Stimulated activated CD4-positive, alpha-beta T cell treated with anti-CD3 and anti-CD28 coated beads, Interleukin-12 subunit alpha, Interleukin-12 subunit beta, amount 100 ng/mL, for 48 hours (primary cell): ENCODE measurements around the gene DDX43.
A peak's percentile ranks its signal among the peaks of the same experiment; 100 is the strongest.
"Not testable (repeated sequence)": the region's sequence is repeated elsewhere in the genome, so short reads cannot be mapped to it uniquely, and the experiment has no call there.

Source experiments
- DNase-seq, 3 donors: peaks; one replicate each; pipeline ENCODE4 v3.0.0-alpha.2; 2020; ENCODE audit warnings: low read depth in 2 of 3, low spot score in 1 of 3

Gene DDX43

DNA sequence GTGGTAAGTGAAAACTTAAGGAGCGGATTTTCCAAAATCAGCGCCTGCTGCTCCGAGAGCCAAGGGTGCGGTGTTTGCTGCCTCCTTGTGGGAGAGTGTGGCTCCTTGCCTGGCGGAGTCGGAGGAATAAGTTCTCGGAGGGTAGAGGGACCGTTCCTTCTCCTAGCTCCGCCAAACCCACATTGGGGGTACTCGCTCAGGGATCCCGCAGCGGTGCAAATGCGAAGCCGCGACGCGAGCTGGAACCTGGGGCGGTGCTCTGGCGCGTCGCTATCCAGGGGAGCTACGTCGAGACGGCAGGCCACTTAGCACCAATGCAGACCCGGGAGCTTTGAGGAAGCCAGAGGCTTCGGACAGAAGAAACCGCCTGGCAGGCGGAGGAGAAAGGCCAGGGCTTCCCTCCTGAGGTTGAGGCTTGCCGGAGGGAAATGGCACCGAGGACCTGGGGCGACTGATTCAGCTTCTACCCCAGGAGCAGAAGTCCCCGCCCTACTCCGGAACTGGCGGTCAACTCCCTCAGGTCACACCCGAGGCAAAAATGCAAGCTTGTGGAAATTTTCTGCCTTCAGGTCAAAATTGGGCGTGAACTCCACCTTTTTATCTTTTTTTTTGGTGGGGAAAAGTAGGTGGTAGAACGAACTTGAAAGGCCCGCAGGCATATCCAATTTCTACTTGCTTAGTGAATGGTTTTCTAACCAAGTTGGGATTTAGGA lies 5.7 kb upstream of the DDX43 start:
- DNase-seq = peak; percentile 7 to 44 (median 32)

DNA sequence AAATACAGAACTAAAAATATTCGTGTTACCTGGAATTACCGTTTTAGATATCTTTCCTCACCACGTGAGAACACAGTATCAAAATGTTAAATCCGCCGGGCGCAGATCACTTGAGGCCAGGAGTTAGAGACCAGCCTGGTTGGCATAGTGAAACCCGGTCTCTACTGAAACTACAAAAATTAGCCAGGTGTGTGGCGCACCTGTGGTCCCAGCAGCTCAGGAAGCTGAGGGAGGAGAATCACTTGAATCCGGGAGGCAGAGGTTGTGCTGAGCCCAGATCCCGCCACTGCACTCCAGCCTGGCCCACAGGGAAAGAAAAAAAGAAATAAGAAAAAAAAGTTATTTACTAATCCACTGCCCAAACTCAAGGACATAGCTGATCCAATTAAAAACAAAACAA lies 4.8 kb upstream of the DDX43 start:
- no peak for DNase-seq

DNA sequence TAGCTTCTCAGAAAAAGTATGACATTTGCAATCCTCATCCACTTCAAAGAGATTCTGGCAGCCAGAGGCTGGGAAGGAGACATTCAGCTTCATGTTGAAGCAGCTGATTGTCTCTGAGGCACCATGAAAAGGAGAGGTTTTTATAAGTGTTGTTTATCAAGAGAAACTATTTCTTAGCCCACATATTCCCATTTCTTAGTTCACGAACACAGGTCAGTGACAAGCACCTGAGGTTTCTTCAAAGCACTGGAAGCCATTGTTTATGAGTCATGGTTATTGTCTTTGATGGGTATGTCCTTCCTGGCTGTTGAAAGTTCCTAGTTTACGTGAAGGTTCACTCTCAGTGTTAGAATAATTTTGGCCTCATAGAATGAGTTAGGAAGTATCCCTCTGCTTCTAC lies 3.0 kb upstream of the DDX43 start:
- no peak for DNase-seq

DNA sequence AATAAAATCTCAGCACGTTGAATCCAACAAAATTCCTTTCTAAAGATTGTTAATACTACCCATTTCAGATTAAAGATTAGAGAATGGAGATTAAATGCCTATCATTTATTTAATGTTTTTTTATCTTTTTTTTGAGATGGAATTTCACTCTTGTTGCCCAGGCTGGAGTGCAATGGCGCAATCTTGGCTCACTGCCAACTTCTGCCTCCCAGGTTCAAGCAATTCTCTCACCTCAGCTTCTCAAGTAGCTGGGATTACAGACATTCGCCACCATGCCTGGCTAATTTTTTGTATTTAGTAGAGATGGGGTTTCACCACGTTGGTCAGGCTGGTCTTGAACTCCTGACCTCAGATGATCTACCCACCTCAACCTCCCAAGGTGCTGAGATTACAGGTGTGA lies 2.4 kb upstream of the DDX43 start:
- not testable (repeated sequence) for DNase-seq

DNA sequence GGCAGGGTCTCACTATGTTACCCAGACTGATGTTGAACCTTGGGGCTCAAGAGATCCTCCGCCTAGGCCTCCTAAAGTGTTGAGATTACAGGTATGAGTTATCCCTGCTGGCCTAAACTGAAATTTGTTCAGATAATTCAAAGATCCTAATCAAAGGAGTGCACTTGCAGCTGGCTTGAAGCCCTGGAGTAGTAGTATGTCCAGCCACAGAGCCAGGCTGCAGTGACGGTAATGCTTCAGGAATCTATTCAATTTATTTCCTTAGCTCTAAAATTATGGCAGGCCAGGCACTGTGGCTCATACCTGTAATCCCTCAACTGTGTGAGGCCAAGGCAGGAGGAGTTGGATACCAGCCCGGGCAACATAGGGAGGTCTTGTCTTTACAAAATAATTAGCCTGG lies 1.4 kb upstream of the DDX43 start:
- DNase-seq = no peak

DNA sequence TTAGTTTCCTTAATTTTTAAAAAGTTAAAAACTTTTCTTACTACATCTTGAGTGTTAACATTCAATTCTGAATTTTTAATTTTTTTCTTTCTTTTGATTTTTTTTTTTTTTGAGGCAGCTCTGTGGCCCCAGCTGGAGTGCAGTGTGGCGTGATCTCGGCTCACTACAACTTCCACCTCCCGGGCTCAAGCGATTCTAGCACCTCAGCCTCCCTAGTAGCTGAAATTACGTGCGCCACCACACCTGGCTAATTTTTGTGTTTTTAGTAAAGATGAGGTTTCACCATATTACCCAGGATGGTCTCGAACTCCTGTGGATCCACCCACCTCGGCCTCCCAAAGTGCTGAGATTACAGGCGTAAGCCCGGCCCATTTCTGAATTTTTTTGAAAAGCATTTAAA lies 1.2 kb downstream of the DDX43 start:
- no peak for DNase-seq

DNA sequence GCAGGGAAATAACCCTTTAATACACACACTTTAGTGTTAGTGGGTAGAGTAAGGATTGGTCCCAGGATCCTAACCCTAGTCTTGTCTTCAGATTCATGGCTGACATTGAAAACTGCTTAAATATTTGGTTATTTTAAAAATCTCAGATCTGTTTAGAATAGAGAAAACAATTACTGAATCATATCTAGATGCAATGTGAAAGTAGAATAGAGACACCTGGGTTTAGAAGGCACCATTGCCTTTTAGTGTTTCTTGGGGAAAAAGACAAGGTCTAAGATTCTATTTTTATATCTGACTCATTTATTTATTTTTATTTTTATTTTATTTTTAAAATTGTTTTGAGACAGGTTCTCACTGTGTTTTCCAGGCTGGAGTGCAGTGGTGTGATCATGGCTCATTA lies 6.0 kb downstream of the DDX43 start:
- DNase-seq = no peak

DNA sequence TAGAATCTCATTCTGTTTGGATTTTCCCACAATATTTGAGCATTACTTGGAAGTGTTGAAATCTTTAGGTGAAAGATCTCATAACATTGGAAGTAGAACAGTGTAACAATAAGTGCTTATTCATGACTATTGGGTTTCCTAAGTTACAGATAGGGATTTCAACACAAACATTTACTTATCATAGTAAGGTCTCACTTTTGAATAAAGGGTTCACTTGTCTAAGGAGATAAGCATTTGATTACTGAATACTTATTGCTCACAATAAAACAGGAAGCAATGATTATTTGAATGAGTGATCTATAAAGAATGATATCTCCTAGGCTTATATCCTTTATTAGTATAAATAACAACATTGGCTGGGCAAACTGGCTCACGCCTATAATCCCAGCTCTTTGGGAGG lies 14.8 kb downstream of the DDX43 start:
- no peak for DNase-seq

DNA sequence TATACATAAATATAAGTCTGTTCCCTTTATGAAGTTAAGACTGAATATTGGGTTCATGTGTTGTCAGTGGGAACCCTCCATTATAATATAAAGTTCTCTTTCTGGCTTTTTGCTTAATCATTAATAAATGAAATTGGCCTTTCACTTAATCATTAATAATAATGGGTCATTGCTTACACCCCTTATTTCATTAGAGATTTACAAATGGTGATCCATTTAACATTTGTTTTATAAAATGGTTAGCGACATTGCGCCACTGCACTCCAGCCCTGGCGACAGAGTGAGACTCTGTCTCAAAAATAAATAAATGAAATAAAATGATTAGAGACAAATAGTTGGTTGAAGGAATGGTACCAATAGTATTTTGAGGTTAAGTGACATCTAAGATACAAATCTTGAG lies 18.5 kb downstream of the DDX43 start:
- DNase-seq = no peak

DNA sequence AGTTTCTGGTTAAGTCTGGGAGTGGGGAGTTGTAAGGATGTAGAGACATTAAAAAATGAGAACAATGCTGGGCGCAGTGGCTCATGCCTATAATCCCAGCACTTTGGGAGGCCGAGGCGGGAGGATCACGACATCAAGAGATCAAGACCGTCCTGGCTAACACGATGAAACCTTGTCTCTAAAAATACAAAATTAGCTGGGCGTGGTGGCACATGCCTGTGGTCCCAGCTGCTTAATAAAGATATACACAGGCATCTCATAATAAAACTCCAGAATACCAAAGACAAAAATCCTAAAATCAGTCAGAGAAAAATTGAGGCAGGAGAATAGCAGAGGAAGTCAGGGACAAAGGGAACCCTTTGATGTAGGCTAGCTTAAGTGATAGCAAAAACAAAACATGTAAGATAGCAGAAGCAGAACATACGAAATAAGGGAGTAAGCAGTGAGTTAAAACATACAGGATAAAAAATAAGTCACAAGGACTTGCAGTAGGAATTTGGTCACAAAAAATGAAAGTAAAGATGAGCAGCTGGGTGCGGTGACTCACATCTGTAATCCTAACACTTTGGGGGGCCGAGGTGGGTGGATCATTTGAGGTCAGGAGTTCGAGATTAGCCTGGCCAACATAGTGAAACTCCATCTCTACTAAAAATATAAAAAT lies 23.6 kb downstream of the DDX43 start:
- no peak for DNase-seq

DNA sequence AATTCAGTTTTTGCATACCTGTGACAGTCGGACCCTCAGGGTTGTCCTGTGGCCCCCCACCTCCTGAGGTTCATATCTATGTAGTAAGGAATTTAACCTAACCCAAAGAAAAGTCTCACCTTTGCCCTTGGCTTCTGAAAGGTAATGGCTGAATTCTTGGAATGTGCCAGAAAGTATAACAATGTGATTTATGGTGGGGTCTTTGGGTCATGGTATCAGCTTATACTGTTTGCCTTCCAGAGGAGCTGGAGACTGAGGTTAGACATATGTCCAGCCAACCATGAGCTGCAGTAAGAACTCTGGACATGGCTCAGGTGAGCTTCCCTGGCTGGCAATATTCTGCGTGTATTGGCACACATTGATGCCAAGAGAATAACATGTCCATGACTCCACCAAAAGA lies 26.9 kb downstream of the DDX43 start:
- DNase-seq = no peak

DNA sequence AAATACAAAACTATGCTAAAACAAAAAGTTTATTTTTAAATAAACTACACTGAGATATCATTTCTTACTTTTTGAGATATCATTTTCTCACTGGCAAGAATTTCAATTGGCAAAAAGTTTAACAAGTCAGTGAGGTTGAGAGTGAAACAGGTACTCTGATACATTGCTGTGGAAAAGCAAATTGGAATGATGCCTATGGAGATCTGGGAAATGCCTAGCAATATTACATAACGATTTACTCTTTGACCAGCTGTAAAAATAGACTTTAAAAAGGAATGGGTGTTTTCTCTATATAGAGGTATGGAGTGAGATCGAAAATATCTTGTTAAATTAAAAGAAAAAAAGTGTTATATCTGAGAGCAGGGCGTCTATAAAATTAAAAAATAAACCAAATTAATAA lies 40.6 kb downstream of the DDX43 start:
- no peak for DNase-seq

DNA sequence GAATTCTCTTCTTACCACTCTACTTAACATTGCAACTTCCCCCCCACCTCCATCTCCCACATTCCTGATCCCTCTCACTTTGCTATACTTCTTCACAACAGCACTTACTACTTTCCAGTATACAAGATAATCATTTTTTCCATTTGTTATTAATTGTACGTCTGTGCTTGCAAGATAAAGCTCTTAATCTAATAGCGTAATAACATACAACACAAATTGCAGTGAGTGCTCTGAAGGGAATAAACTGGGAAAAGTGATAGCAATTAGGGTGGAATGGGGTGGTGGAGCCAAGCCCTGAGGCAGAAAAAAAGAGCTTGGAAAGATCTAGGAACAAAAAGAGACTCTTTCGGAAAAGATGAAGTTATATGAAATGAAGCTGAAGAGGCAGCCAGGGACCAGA lies 48.9 kb downstream of the DDX43 start:
- no peak for DNase-seq

DNA sequence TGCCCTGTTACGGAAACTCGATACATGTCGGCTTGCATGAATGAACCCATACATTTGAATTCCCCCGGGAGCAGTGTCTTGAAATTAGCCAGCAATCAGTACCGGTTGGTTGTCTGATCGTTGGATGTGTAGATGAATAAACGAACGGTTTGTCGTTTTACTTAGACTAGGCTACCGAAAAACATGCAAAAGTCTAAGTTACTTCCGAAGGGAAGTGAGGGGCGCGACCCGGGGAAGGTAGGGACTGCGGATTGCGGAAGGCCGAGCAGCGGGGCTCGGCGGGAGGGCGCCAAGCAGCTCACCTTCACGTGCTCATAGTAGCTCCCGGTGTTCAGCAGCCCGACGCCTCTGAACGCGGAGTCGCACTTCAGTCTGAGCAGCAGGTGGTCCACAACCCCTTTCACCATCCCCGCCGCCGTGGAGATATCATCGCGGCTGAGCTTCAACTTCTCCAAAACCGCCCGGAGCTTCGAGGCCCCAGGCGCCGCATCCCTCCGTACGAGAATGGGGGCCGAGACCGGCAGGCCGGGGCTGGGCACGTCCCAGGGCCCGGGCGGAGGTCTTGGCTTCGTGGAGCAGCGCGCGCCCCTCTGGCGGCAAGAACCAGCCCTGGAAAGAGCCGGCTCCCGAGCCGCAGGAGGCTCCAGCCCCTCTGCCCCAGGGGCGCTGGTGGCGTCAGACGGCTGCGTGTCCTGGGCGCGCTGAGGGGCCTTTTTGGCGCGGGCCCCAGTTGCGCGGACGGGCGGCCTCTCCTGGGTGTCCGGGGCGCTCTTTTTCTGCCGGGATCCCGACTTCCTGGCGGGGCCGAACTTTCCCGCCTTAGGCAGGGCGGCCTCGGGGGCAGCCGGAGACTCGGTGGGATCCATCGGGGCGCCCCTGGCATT lies 56.8 kb downstream of the DDX43 start:
- DNase-seq = peak; percentile 14 to 37 (median 34)

DNA sequence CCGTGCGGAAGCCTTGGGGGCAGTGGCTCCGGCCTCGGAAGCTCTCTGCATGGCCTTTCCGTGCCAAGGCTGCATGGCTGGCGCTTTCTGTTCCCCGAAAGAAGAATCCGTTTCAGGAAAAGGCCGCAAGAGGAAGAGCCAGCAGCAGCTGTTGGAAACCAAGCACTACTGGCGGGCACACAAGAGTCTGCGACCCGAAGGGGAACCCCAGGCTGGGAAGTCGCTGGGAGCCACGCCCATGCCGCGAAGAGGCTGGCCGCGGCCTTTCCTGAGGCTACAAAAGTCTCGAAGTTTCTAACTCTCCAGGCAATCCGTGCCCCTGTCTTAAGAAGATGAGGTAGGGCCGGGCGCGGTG lies 57.5 kb downstream of the DDX43 start, which contains the start of gene CGAS:
Gene CGAS, minus strand, starts transcription at position 191 of the 355 bp plus-strand sequence. Its CDS starts 116 bp downstream, at position 75.
- DNase-seq = peak; percentile 65 to 79 (median 73)

DNA sequence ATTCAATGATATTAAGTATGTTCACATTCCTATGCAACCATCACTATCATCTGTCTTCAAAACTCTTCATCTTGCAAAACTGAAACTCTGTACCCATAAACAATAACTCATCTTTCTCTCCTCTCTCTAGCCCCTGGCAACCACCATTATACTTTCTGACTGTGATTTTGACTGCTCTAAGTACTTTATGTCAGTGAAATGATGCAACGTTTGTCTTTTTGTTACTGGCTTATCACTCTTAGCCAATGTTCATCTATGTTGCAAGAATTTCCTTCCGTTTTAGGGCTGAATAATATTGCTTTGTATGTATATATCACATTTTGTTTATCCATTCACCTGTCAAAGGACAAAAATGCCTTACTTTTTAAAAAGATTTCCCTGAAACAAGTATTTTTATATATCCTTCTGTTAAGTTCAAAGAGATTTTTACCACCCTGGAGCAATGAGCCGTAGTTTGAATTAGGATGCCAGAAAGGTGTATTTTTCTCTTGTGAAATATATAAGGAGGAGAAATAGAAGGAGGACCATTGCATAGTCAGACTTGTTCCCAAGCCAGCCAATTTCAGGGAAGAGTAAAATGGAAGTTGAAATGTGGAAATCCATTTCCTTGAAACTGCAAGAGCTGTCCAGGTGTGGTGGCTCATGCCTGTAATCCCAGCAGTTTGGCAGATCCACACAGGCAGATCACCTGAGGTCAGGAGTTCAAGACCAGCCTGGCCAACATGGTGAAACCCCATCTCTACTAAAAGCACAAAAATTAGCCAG lies 61.4 kb downstream of the DDX43 start:
- DNase-seq = no peak

DNA sequence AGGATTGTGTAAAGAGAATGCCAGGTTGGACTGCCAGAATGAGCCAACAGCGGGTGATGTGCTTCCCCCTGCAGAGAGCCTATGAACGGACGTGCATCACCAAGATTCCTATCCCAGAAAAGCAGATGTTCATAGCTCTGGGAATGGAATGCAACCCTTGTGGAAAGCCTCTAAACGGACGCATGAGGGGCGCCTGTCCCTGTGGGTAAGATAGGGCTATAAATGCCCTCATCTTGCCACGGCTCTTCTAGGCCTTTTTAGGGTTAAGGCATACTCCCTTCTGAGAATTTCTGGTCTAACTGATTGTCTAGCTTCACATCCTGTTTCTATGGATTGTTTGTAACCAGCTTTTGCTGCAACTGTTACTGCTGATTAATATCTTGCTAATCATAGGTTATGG lies 64.8 kb downstream of the DDX43 start:
- DNase-seq = not testable (repeated sequence)

DNA sequence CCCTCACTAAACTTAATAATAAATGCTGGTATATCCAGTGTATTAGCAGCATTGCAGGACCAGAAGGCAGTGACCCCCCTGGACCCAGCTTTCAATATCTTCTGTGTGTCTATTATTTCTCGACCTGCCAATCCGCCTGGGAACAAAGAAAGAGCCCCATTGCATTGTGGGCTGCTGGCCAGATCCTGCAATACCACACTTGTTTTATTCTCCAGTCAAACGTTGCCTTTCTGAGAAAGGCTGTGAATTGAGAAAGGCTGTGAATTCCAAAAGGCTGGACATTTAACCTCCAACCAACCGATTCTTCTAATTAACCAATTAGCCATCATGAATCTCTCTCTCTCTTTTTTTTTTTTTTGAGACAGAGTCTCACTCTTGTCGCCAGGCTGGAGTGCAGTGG lies 65.4 kb downstream of the DDX43 start:
- DNase-seq = no peak

DNA sequence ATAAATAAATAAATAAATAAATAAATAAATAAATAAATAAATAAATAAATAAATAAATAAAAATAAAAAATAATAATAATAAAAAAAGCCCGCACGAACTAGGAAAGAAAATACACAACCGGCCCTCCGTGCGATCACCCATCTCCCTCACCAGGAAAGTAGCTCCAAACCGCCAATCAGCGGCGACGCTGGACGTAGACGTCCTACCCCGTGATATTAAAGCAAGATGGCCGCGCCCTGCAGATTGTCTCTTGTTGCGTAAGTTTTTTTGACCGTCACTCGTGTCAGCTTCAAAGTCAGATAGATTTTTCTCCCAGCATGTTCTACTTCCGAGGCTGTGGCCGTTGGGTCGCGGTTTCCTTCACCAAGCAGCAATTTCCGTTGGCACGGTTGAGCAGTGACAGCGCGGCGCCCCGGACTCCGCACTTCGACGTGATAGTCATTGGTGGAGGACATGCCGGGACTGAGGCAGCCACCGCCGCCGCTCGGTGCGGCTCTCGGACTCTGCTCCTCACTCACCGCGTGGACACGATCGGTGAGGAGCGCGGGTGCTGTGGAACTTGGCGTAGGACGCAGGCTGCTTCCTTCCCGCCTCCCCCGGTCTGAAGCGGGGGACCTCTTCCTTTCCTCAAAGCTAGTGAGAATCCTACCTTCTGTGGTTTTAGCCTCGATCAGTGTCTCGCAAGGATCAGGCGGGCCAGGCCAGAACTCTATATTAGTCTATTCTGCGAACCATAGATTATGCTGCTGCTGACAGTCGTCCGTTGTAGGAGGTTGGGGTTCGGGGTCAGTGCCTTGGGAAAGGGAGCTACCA lies 67.1 kb downstream of the DDX43 start, which contains the start of gene MTO1:
Gene MTO1, plus strand, starts transcription at position 201 of the 814 bp plus-strand sequence. Its CDS starts 118 bp downstream, at position 319.
- DNase-seq = peak; percentile 73 to 78 (median 75)
